HFFc6 (cell line): ENCODE measurements around the gene PEX1. TPM values are rescaled to one million over a fixed set of nuclear protein-coding genes. Genes with fewer than 3 reads are reported as not detected.
"Not testable (repeated sequence)": the region's sequence is repeated elsewhere in the genome, so short reads cannot be mapped to it uniquely, and the experiment has no call there.

Experiments
- DNase-seq: peaks from one replicate; pipeline ENCODE4 v3.0.0-alpha.2; 2018
- H3K27ac Mint-ChIP-seq: 2 replicates; pipeline ENCODE4 v1.8.0; 2020; ENCODE audit warnings: mild to moderate bottlenecking, mixed read lengths
- H3K27me3 Mint-ChIP-seq: 2 replicates; pipeline ENCODE4 v1.8.0; 2021; ENCODE audit warnings: mild to moderate bottlenecking, moderate library complexity, mixed read lengths; ENCODE audit not compliant: insufficient read depth
- H3K36me3 Mint-ChIP-seq: 2 replicates; pipeline ENCODE4 v1.8.0; 2021; ENCODE audit warnings: low read depth, mixed read lengths
- H3K4me1 Mint-ChIP-seq: 2 replicates; pipeline ENCODE4 v1.8.0; 2020; ENCODE audit warnings: low read depth, mixed read lengths
- H3K4me3 Mint-ChIP-seq: 2 replicates; pipeline ENCODE4 v1.8.0; 2020; ENCODE audit warnings: mild to moderate bottlenecking, moderate library complexity, mixed read lengths
- H3K9me3 Mint-ChIP-seq: 2 replicates; pipeline ENCODE4 v1.8.0; 2020; ENCODE audit warnings: mild to moderate bottlenecking, mixed read lengths
- CTCF ChIP-seq: fragments of 200-600 bp; sonication (generic); IDR thresholded peaks from 2 replicates; pipeline ENCODE4 v1.5.0; 2021; ENCODE audit warnings: antibody characterized with exemption, mild to moderate bottlenecking
- total RNA-seq, 6 experiments: library from RNA; stranded (reverse); fragmentation: NEBNext Ultra II Directional; extraction: Animal tissue kit (Norgen Biotek cat#: 25700); gene quantifications; 2 replicates in 1 of 6; 3 replicates in 5 of 6; pipeline ENCODE4 v1.2.3, GENCODE V29; 2021

PEX1 gene
- total RNA-seq, 6 experiments from 2014 or later = 8.4 to 10.9 (median 9.0) TPM

GRCh38 chr7:92451645-92452044, 76.7 kb downstream of the PEX1 start:
- H3K27me3 Mint-ChIP-seq = no peaks in the 10 kb centered on the region
- peaks cover 19% of the 10 kb centered on the region for H3K4me1 Mint-ChIP-seq
- peaks cover 13% of the 10 kb centered on the region for H3K36me3 Mint-ChIP-seq
- DNase-seq = no peak
- no peak overlapping the region for H3K4me3 Mint-ChIP-seq
- no peaks in the 10 kb centered on the region for H3K9me3 Mint-ChIP-seq
- no peak overlapping the region for H3K27ac Mint-ChIP-seq
- no peak for TF ChIP-seq CTCF

- peak; percentile 75 for TF ChIP-seq CTCF
Observed at GRCh38 chr7:92448205-92448747, 80.0 kb downstream of the PEX1 start.

GRCh38 chr7:92447345-92448204, 80.7 kb downstream of the PEX1 start, which contains the start of gene GATAD1:
GATAD1 (plus strand) TSS chr7:92447482; CDS start chr7:92447730, 248 bp downstream.
- H3K27ac Mint-ChIP-seq = peak within 1 kb of the TSS; percentile 81
- H3K36me3 Mint-ChIP-seq = peaks cover 7% of the 10 kb centered on the region
- peaks cover 13% of the 10 kb centered on the region for H3K4me1 Mint-ChIP-seq
- peaks cover 4% of the 10 kb centered on the region for H3K27me3 Mint-ChIP-seq
- H3K9me3 Mint-ChIP-seq = no peaks in the 10 kb centered on the region; the same call in 1 of the 2 replicates
- peak; percentile 88 for DNase-seq
- H3K4me3 Mint-ChIP-seq = peak within 1 kb of the TSS; percentile 90
- peak; percentile 31 for TF ChIP-seq CTCF

More at GRCh38 chr7:92448205-92448747, 80.0 kb downstream of the PEX1 start:
- Mint-ChIP-seq H3K4me1 (peaks cover 13% of the 10 kb centered on the region), H3K9me3 (no peaks in the 10 kb centered on the region), H3K36me3 (peaks cover 7% of the 10 kb centered on the region), H3K4me3 (peak overlapping the region; percentile 90), H3K27ac (peak overlapping the region; percentile 81), H3K27me3 (peaks cover 2% of the 10 kb centered on the region; the same call in 1 of the 2 replicates)
- peak; percentile 36 for DNase-seq

- peaks cover 13% of the 10 kb centered on the region for H3K4me1 Mint-ChIP-seq
- no peaks in the 10 kb centered on the region; the same call in 1 of the 2 replicates for H3K9me3 Mint-ChIP-seq
- H3K4me3 Mint-ChIP-seq = peak overlapping the region; percentile 80
- H3K36me3 Mint-ChIP-seq = peaks cover 7% of the 10 kb centered on the region
- no peak overlapping the region for H3K27ac Mint-ChIP-seq
- DNase-seq = no peak
- peaks cover 9% of the 10 kb centered on the region for H3K27me3 Mint-ChIP-seq
- TF ChIP-seq CTCF = peak; percentile 92
Observed at GRCh38 chr7:92446869-92447344, 81.4 kb downstream of the PEX1 start.

- H3K4me1 Mint-ChIP-seq, H3K9me3 Mint-ChIP-seq, DNase-seq, H3K36me3 Mint-ChIP-seq, H3K4me3 Mint-ChIP-seq, H3K27ac Mint-ChIP-seq: not testable (repeated sequence)
- H3K27me3 Mint-ChIP-seq = peaks cover 31% of the 10 kb centered on the region
Observed at GRCh38 chr7:92442720-92443119, 85.6 kb downstream of the PEX1 start.
